GM12878 (cell line): Measurements from ENCODE around the gene TULP4. TPM values are rescaled to one million over a fixed set of nuclear protein-coding genes. Genes with fewer than 3 reads are reported as not detected.

Experiments
- ATAC-seq: fragments of 200-7000 bp; cut with Tn5 transposase; 3 replicates; pipeline ENCODE4 v1.9.1; 2020; ENCODE audit warnings: mild to moderate bottlenecking, moderate library complexity
- BruUV-seq: library from RNA; stranded (reverse); fragments of 400-500 nt; replicated peaks from 2 replicates; lab custom pipeline; 2021; lab: Mats Ljungman, UMichigan
- CTCF ChIA-PET: fragments of 300-600 bp; sonication (Branson Sonifier 250); formaldehyde crosslinking; extraction: SDS; loops from one replicate; lab custom pipeline; 2021; ENCODE audit warnings: inconsistent platforms; lab: Yijun Ruan, JAX
- POLR2A ChIA-PET: fragments of 350-600 bp; formaldehyde crosslinking; extraction: SDS; loops from one replicate; lab custom pipeline; 2021; ENCODE audit warnings: inconsistent platforms; lab: Charles Lee
- RAD21 ChIA-PET: fragments of 300-600 bp; sonication (Branson Sonifier 250); formaldehyde crosslinking; loops from one replicate; lab custom pipeline; 2023; ENCODE audit warnings: antibody characterized with exemption; ENCODE audit not compliant: unreplicated experiment; lab: Charles Lee
- SMC1A ChIA-PET: fragments of 300-600 bp; sonication (Branson Sonifier 250); formaldehyde crosslinking; loops from one replicate; lab custom pipeline; 2023; ENCODE audit not compliant: unreplicated experiment, uncharacterized antibody; lab: Charles Lee
- DNase-seq: peaks from one replicate; pipeline ENCODE4 v3.0.0-alpha.2; 2011; ENCODE audit warnings: low read depth, low spot score
- FAIRE-seq: peaks from 3 replicates; lab custom pipeline; 2011; peaks lifted over from hg19 to GRCh38; lab: Jason Lieb, UNC
- H2AFZ ChIP-seq: 2 replicates; pipeline ENCODE4 v1.6.0; 2011; ENCODE audit warnings: low read depth, low read length, control low read depth; ENCODE audit not compliant: control insufficient read depth
- H3K27ac ChIP-seq: 2 replicates; pipeline ENCODE4 v1.5.1; 2011; ENCODE audit warnings: control low read depth; ENCODE audit not compliant: control insufficient read depth, insufficient read depth
- H3K27me3 ChIP-seq, 2 experiments: replicated peaks in 1 of 2; 2 replicates each; pipeline versions ENCODE4 v1.6.0 to v1.6.1; 2011; ENCODE audit warnings: low read length in 1 of 2; ENCODE audit not compliant: control insufficient read depth in 2 of 2, insufficient read depth in 2 of 2
- H3K36me3 ChIP-seq, 2 experiments: 2 replicates each; pipeline ENCODE4 v1.5.1; 2011; ENCODE audit warnings: low read length in 1 of 2; ENCODE audit not compliant: control insufficient read depth in 2 of 2, insufficient read depth in 2 of 2
- H3K4me1 ChIP-seq: 2 replicates; pipeline ENCODE4 v1.6.1; 2011; ENCODE audit warnings: mild to moderate bottlenecking, low read length, moderate library complexity, mixed read lengths; ENCODE audit not compliant: control insufficient read depth, insufficient read depth
- H3K4me2 ChIP-seq: 2 replicates; pipeline ENCODE4 v1.6.0; 2011; ENCODE audit warnings: control low read depth; ENCODE audit not compliant: control insufficient read depth, insufficient read depth
- H3K4me3 ChIP-seq: fragments of 200-600 bp; sonication (generic); 2 replicates; pipeline ENCODE4 v1.5.1; 2016
- H3K79me2 ChIP-seq: 2 replicates; pipeline ENCODE4 v1.6.0; 2011; ENCODE audit warnings: low read length; ENCODE audit not compliant: control insufficient read depth, insufficient read depth
- H3K9ac ChIP-seq: 2 replicates; pipeline ENCODE4 v1.8.0; 2011; ENCODE audit warnings: low read length, control low read depth, mixed read lengths; ENCODE audit not compliant: control insufficient read depth, insufficient read depth
- H3K9me3 ChIP-seq: replicated peaks from 3 replicates; pipeline ENCODE4 v1.5.1; 2011; ENCODE audit warnings: mild to moderate bottlenecking, low read length; ENCODE audit not compliant: control insufficient read depth, insufficient read depth
- H4K20me1 ChIP-seq: 2 replicates; pipeline ENCODE4 v1.6.0; 2011; ENCODE audit not compliant: control insufficient read depth, insufficient read depth
- BCL3 ChIP-seq: IDR thresholded peaks from 2 replicates; pipeline ENCODE4 v1.6.1; 2011; ENCODE audit warnings: borderline replicate concordance, low read depth, mild to moderate bottlenecking, moderate library complexity, low read length; ENCODE audit not compliant: insufficient read depth, poor library complexity, severe bottlenecking
- BHLHE40 ChIP-seq, 2 experiments: fragments of 450-650 bp in 1 of 2; IDR thresholded peaks; 2 replicates each; pipeline ENCODE4 v1.6.1; 2011 to 2017; ENCODE audit warnings: low read depth in 2 of 2, borderline replicate concordance in 1 of 2, improper control_type of control experiment in 1 of 2, low read length in 1 of 2, mild to moderate bottlenecking in 1 of 2
- EED ChIP-seq: sonication (generic); IDR thresholded peaks from 2 replicates; pipeline ENCODE4 v1.6.1; 2016; ENCODE audit warnings: antibody characterized with exemption, low read depth
- EGR1 ChIP-seq, 2 experiments: IDR thresholded peaks; 1 replicate in 1 of 2; 2 replicates in 1 of 2; pipeline ENCODE4 v1.6.1; 2011 to 2012; ENCODE audit warnings: low read depth in 2 of 2, low read length in 2 of 2, borderline replicate concordance in 1 of 2, mild to moderate bottlenecking in 1 of 2, moderate library complexity in 1 of 2
- EP300 ChIP-seq, 2 experiments: fragments of 150-350 bp in 1 of 2; IDR thresholded peaks; 2 replicates each; pipeline ENCODE4 v1.6.1; 2011 to 2012; ENCODE audit warnings: low read depth in 2 of 2, low read length in 2 of 2, borderline replicate concordance in 1 of 2, improper control_type of control experiment in 1 of 2, inconsistent platforms in 1 of 2; ENCODE audit not compliant: control insufficient read depth in 1 of 2
- EZH2 ChIP-seq: IDR thresholded peaks from 2 replicates; pipeline ENCODE4 v1.6.1; 2012; ENCODE audit warnings: low read depth, mild to moderate bottlenecking, control low read depth, inconsistent platforms, low read length, borderline replicate concordance; ENCODE audit not compliant: control insufficient read depth
- GATAD2B ChIP-seq: fragments of 450-650 bp; conservative IDR thresholded peaks from 2 replicates; pipeline ENCODE4 v1.6.1; 2017; ENCODE audit warnings: low read depth, mild to moderate bottlenecking, moderate library complexity
- HDAC6 ChIP-seq: fragments of 200-600 bp; sonication (generic); IDR thresholded peaks from one replicate; pipeline ENCODE4 v1.8.0; 2017; ENCODE audit warnings: antibody characterized with exemption; ENCODE audit not compliant: unreplicated experiment
- KAT2A ChIP-seq: conservative IDR thresholded peaks from 2 replicates; pipeline ENCODE4 v1.6.1; 2011; ENCODE audit warnings: low read depth, low read length; ENCODE audit not compliant: control insufficient read depth
- NFYA ChIP-seq: IDR thresholded peaks from 2 replicates; pipeline ENCODE4 v1.6.1; 2011; ENCODE audit warnings: low read depth, mild to moderate bottlenecking, low read length, improper control_type of control experiment, borderline replicate concordance
- POLR2A ChIP-seq: IDR thresholded peaks from 2 replicates; pipeline ENCODE4 v1.6.1; 2011; ENCODE audit warnings: low read depth, mild to moderate bottlenecking, low read length
- RAD21 ChIP-seq: IDR thresholded peaks from 2 replicates; pipeline ENCODE4 v1.6.1; 2011; ENCODE audit warnings: mild to moderate bottlenecking, low read depth, low read length, moderate library complexity; ENCODE audit not compliant: insufficient read depth
- SMAD5 ChIP-seq: IDR thresholded peaks from 2 replicates; pipeline ENCODE4 v1.6.1; 2016; ENCODE audit warnings: antibody characterized with exemption, low read depth
- SP1 ChIP-seq: IDR thresholded peaks from one replicate; pipeline ENCODE4 v1.6.1; 2011; ENCODE audit warnings: low read depth, low read length
- STAT1 ChIP-seq: fragments of 450-650 bp; conservative IDR thresholded peaks from 2 replicates; pipeline ENCODE4 v1.6.1; 2014; ENCODE audit warnings: antibody characterized with exemption, mild to moderate bottlenecking
- TBL1XR1 ChIP-seq: IDR thresholded peaks from 2 replicates; pipeline ENCODE4 v1.6.1; 2012; ENCODE audit warnings: low read depth, low read length, improper control_type of control experiment
- TCF3 ChIP-seq: IDR thresholded peaks from 2 replicates; pipeline ENCODE4 v1.6.1; 2012; ENCODE audit warnings: low read depth, mild to moderate bottlenecking, low read length, borderline replicate concordance; ENCODE audit not compliant: insufficient read depth
- YBX1 ChIP-seq: fragments of 450-650 bp; IDR thresholded peaks from 2 replicates; pipeline ENCODE4 v1.6.1; 2016; ENCODE audit warnings: antibody characterized with exemption
- ZNF384 ChIP-seq: IDR thresholded peaks from 2 replicates; pipeline ENCODE4 v1.6.1; 2012; ENCODE audit warnings: low read depth, mild to moderate bottlenecking, low read length, improper control_type of control experiment, borderline replicate concordance
- ZSCAN29 ChIP-seq: fragments of 450-650 bp; IDR thresholded peaks from 2 replicates; pipeline ENCODE4 v1.6.1; 2017; ENCODE audit warnings: mild to moderate bottlenecking, moderate library complexity
- WGBS: methylation state at CpG from one replicate; pipeline ENCODE4 v1.1.6; 2016; ENCODE audit warnings: low lambda C conversion rate; ENCODE audit not compliant: insufficient replicate concordance, insufficient coverage; ENCODE audit errors: missing lambda C conversion rate; 5-methylcytosine and 5-hydroxymethylcytosine counted together
- in situ Hi-C: fragments of 300-500 bp; cut with MboI; formaldehyde crosslinking; loops from 9 replicates; pipeline ENCODE4 v1.14.3; 2018; ENCODE audit warnings: mixed read lengths
- intact Hi-C: fragments of 100-400 bp; cut with micrococcal nuclease; formaldehyde crosslinking; loops from one replicate; pipeline ENCODE4 v1.14.2; 2022; ENCODE audit not compliant: unreplicated experiment
- polyA plus RNA-seq, 11 experiments: library from polyadenylated mRNA; depleted of rRNA in 4 of 11; unstranded in 6 of 11; stranded (reverse) in 5 of 11; fragments of >200 nt; fragmentation: Nextera tagmentation in 4 of 11; fragmentation: Illumina TruSeq in 1 of 11; extraction: Ambion mirVana in 4 of 11; extraction: Trizol in 1 of 11; gene quantifications; 1 replicate in 1 of 11; 2 replicates in 10 of 11; pipeline versions ENCODE4 v1.2.1 to v1.2.3, GENCODE V29; 2011 to 2016; ENCODE audit warnings: inconsistent platforms in 2 of 11, missing spikeins in 2 of 11, low read depth in 1 of 11
- total RNA-seq, 4 experiments: library from RNA; depleted of rRNA in 3 of 4; stranded (reverse); fragments of >200 nt in 3 of 4; fragmentation: Illumina TruSeq in 1 of 4; extraction: Trizol in 1 of 4; gene quantifications; 2 replicates each; pipeline versions ENCODE4 v1.2.1 to v1.2.3, GENCODE V29; 2013 to 2021

Gene TULP4
- total and polyA plus RNA-seq, 10 of the 15 experiments (the other 5 are each of a cell fraction or from before 2014, with no cell fraction given), result 0.73 to 31.8 (median 14.0) TPM

- Histone ChIP-seq H3K9ac (no peak overlapping the region), H3K27ac (no peak overlapping the region), H3K4me1 (peaks cover 7% of the 10 kb centered on the region), H3K36me3 (peaks cover 0 to 2% of the 10 kb centered on the region in 2 experiments; a peak in 1 of 4 replicates), H2AFZ (no peak overlapping the region), H3K79me2 (peaks cover 2% of the 10 kb centered on the region; the same call in 1 of the 2 replicates), H3K9me3 (no peaks in the 10 kb centered on the region), H3K27me3 (no peaks in the 10 kb centered on the region), H3K4me3 (no peak overlapping the region), H3K4me2 (no peak overlapping the region), H4K20me1 (no peaks in the 10 kb centered on the region)
- ATAC-seq, result no peak
- in situ Hi-C loops, result no loop called here
- TF ChIP-seq STAT1, result no peak
- no peak for TF ChIP-seq EGR1 (IDR thresholded peaks at IDR 0.05; ENCODE audit: borderline replicate concordance in 1 of 2, low read depth in 2 of 2, low read length in 2 of 2)
- no peak for TF ChIP-seq GATAD2B
- TF ChIP-seq YBX1, result no peak
- no peak for TF ChIP-seq ZSCAN29
- no peak for TF ChIP-seq POLR2A
- TF ChIP-seq BCL3, result no peak
- TF ChIP-seq NFYA, result no peak
- no peak for TF ChIP-seq ZNF384
- no peak for TF ChIP-seq TBL1XR1
- TF ChIP-seq SP1, result no peak
- TF ChIP-seq EP300 (IDR thresholded peaks at IDR 0.05; ENCODE audit: borderline replicate concordance in 1 of 2, control insufficient read depth in 1 of 2, low read depth in 2 of 2, low read length in 2 of 2), result no peak
- no peak for TF ChIP-seq KAT2A
- TF ChIP-seq HDAC6, result no peak
- no peak for TF ChIP-seq BHLHE40 (IDR thresholded peaks at IDR 0.05; ENCODE audit: borderline replicate concordance in 1 of 2, low read depth in 2 of 2, low read length in 1 of 2)
- TF ChIP-seq RAD21, result no peak
- TF ChIP-seq EZH2, result no peak
- no peak for TF ChIP-seq EED
- no peak for TF ChIP-seq TCF3
- TF ChIP-seq SMAD5, result no peak
- intact Hi-C loops, result no loop called here
- DNase-seq, result no peak
- POLR2A ChIA-PET, result interaction anchor here (0.7 kb wide), 1 partner anchor 343 kb away, joined by 3 read pairs; no protein-coding TSS in a partner anchor
- CTCF ChIA-PET, result interaction anchor here (1.2 to 1.3 kb wide), 3 partner anchors 15 to 153 kb away, joined by 3 to 4 read pairs (median 3); no protein-coding TSS in a partner anchor
- BruUV-seq, result no TSS peak
- WGBS, result 93% methylated on average over 9 of the region's 9 CpGs
- RAD21 ChIA-PET, result no interaction called here
- no peak for FAIRE-seq
- SMC1A ChIA-PET, result interaction anchor here (0.7 to 1.8 kb wide), 5 partner anchors 12 to 357 kb away, joined by 3 to 5 read pairs (median 3); no protein-coding TSS in a partner anchor
Observed at GRCh38 chr6:158266131-158266530, 46.1 kb upstream of the TULP4 start.
